ENCODE measurements around the gene GUCY2C.

- TF ChIP-seq CTCF (conservative IDR thresholded peaks at IDR 0.05; ENCODE audit: low read depth, low read length) (no peak), EZH2 (IDR thresholded peaks at IDR 0.05; ENCODE audit: borderline replicate concordance, low read depth, low read length, poor library complexity, severe bottlenecking) (no peak)
Observed at GRCh38 chr12:14714437-14714836, 18.0 kb upstream of the GUCY2C start.
